ENCODE results near the gene JAKMIP1.

- no peak for TF ChIP-seq POLR2A (IDR thresholded peaks at IDR 0.05; ENCODE audit: low read depth, low read length)
- no peak for TF ChIP-seq POLR2AphosphoS5 (IDR thresholded peaks at IDR 0.05; ENCODE audit: low read depth, low read length)
- no peak for TF ChIP-seq TAF1 (IDR thresholded peaks at IDR 0.05; ENCODE audit: low read depth, low read length)
Observed at GRCh38 chr4:6005175-6005574, 195.2 kb downstream of the JAKMIP1 start.
